Bronchial epithelial cell (primary cell): Measurements from ENCODE around the gene NUMA1. TPM values are rescaled to one million over a fixed set of nuclear protein-coding genes. Genes with fewer than 3 reads are reported as not detected.

ENCODE experiments used
- DNase-seq: peaks from one replicate; pipeline ENCODE4 v3.0.0-alpha.2; 2010; ENCODE audit warnings: low read depth
- FAIRE-seq: peaks from 2 replicates; lab custom pipeline; 2011; peaks lifted over from hg19 to GRCh38; lab: Jason Lieb, UNC
- H3K27me3 ChIP-seq: 2 replicates; pipeline ENCODE4 v1.5.1; 2011; ENCODE audit warnings: low read length; ENCODE audit not compliant: control insufficient read depth, insufficient read depth
- H3K36me3 ChIP-seq: 2 replicates; pipeline ENCODE4 v1.5.1; 2011; ENCODE audit warnings: low read length; ENCODE audit not compliant: control insufficient read depth, insufficient read depth
- H3K4me3 ChIP-seq: 2 replicates; pipeline ENCODE4 v1.5.1; 2011; ENCODE audit warnings: mild to moderate bottlenecking, low read depth, low read length, control low read depth
- CTCF ChIP-seq: IDR thresholded peaks from 2 replicates; pipeline ENCODE4 v1.5.1; 2011; ENCODE audit warnings: mild to moderate bottlenecking, moderate library complexity, low read length, control low read depth, inconsistent platforms; ENCODE audit not compliant: insufficient read depth, severe bottlenecking
- total RNA-seq: library from RNA; depleted of rRNA; stranded (reverse); fragments of >200 nt; gene quantifications from 2 replicates; pipeline ENCODE4 v1.2.1, GENCODE V29; 2014

The NUMA1 gene
- total RNA-seq, 1 donor from 2014 or later: 52.7 TPM

DNA sequence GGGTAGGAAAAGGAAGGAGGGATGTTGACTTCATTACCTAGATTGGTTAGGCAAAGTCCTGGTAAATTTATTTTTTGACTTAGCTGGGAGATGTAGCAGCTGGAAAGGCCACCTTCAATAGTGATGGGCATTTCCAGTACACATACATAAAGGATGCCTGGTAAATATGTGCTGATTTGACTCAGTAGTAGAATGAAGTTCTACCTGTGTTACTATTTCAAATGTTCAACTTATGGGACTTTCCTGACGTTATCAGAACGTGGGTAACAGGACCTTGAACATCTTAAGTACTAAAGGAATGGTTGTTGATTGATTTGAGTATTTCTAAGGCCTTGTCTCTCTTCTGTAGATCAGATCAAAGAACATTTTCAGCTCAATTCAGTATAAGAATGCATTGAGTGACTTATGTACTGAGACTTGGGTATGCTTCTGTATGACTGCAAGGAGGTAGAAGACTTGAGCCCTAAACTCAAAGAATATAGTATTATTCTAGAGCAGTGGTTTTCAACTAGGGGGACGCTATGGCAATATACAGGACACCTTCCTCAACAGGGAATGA lies 124.4 kb downstream of the NUMA1 start:
- Histone ChIP-seq H3K4me3 (no peak overlapping the region), H3K36me3 (peaks cover 1% of the 10 kb centered on the region), H3K27me3 (no peaks in the 10 kb centered on the region)
- no peak for DNase-seq
- TF ChIP-seq CTCF: no peak
- FAIRE-seq: no peak

Other genes starting within 250 kb of the NUMA1 start
- gene DEFB108B, start 247.3 kb downstream of the NUMA1 start, total RNA-seq: not detected in 2 replicates
- gene DEFB131B, start 202.1 kb downstream of the NUMA1 start, total RNA-seq: not detected in 2 replicates
- gene XNDC1N, start 151.9 kb downstream of the NUMA1 start, total RNA-seq: 5.9 and 6.1 TPM in 2 replicates
- 28.5 and 32.6 TPM in 2 replicates for gene RNF121, start 151.5 kb downstream of the NUMA1 start, total RNA-seq
- 1.4 and 2.1 TPM in 2 replicates for gene IL18BP, start 81.6 kb downstream of the NUMA1 start, total RNA-seq
- gene LRRC51, start 308 bp upstream of the NUMA1 start, total RNA-seq: 2.6 and 3.2 TPM in 2 replicates
- 79.2 and 128 TPM in 2 replicates for gene LAMTOR1, start 22.8 kb upstream of the NUMA1 start, total RNA-seq
- not detected in 2 replicates for gene TOMT, start 25.4 kb upstream of the NUMA1 start, total RNA-seq
- 19.0 and 32.5 TPM in 2 replicates for gene ANAPC15, start 32.2 kb upstream of the NUMA1 start, total RNA-seq
- gene FOLR3, start 55.2 kb upstream of the NUMA1 start, total RNA-seq: 11.3 and 26.4 TPM in 2 replicates
- gene FOLR1, start 111.6 kb upstream of the NUMA1 start, total RNA-seq: 0.53 and 1.3 TPM in 2 replicates
- not detected in 2 replicates for gene FOLR2, start 136.3 kb upstream of the NUMA1 start, total RNA-seq
- 12.6 and 24.6 TPM in 2 replicates for gene INPPL1, start 144.2 kb upstream of the NUMA1 start, total RNA-seq
- not detected in 2 replicates for gene PHOX2A, start 163.6 kb upstream of the NUMA1 start, total RNA-seq